COLO829 (cell line): ENCODE measurements around the gene OR2AT4.
"Not testable (repeated sequence)": the region's sequence is repeated elsewhere in the genome, so short reads cannot be mapped to it uniquely, and the experiment has no call there.

ENCODE experiments used
- DNase-seq: peaks from one replicate; pipeline ENCODE4 v3.0.0; 2012; ENCODE audit warnings: low spot score

The OR2AT4 gene

DNA sequence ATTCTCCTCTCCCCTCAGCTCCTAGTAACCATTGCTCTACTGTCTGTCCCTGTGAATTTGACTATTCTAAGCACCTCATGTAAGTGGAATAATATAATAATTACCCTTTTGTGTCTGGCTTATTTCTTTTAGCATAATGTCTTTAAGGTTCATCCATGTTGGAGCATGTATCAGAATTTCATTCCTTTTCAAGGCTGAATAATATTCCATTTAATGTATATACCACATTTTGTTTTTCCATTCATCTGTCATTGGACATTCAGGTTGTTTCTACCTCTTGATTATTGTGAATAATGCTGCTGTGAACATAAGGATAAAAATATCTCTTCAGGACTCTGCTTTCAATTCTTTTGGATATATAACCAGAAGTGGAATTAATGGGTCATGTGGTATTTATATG is 28.1 kb downstream of the OR2AT4 start:
- DNase-seq: no peak

DNA sequence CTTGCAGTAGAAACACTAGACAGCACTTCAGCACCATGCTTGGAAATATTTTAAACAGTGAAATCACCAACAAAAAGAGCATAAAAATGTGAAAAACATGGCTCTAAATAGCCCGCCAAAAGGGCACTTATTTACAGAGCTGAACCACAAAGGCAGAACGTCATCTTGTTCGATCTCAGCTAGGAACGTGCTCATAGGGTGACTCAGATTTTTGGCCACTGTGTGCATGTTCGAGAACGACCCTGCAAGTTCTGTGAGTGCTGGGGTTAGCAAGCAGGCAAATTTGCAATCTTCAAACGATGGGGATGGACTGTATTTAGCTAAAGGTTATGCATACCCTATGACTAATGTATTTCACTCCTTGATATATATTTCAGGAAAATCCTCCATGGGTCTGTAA is 30.6 kb downstream of the OR2AT4 start:
- no peak for DNase-seq

DNA sequence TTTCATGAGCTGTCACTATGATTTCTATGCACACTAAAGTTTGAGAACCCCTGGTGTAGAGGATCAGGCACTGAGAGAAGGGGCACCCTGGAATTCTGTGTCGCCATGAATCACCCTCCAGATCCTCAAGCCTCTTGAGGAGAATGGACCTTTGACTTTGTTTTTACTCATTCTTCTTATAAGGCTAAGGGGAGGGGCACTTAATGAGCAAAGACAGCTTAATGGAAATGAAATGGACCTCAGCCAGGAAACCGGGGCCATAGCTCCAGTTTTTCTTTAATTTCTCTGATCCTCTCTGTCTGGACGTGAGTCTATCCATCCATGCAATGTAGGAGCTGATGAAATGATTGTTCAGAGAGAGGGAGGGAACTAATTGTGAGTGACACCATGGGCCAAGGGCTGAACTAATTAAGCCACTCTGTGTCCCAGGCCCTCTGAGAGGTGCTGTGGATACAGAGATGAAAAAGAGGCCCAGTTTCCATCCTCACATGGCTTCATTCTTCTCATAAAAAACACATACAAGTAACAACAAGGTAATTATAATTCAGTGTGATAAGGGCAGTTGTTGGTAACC is 32.8 kb downstream of the OR2AT4 start:
- DNase-seq: no peak

DNA sequence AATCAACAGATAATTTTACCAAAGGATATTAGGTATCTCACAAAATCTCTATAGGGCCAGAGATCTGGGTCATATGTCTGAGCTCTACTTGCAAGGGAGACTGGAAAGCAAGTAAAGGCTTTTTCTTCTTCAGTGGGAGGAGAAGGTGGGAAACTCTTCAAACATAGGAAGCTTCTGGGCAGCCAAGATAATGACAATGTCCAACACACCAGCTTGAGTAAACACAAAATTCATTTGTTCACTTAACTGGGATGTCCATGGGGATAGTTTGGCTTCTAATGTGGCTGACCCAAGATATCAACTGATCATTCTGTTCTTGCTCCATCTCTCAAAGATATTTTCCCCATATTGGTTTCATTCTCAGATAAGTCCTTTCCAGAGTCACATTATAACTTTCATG is 37.4 kb downstream of the OR2AT4 start:
- no peak for DNase-seq

DNA sequence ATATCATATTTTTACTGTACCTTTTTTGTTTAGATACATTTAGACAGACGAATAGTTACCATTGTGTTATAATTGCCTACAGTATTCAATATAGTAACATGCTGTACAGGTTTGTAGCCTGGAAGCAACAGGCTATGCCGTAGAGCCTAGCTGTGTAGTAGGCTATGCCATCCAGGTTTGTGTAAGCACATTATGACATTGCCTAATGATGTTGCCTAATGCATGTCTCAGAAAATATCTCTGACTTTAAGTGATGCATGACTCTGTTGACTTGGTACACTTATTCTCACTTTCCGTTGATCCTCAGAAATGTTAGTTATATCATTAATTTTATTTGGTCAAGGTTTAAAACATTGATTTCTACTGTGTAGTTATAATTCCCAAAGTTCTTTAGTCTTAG is 39.9 kb downstream of the OR2AT4 start:
- no peak for DNase-seq

DNA sequence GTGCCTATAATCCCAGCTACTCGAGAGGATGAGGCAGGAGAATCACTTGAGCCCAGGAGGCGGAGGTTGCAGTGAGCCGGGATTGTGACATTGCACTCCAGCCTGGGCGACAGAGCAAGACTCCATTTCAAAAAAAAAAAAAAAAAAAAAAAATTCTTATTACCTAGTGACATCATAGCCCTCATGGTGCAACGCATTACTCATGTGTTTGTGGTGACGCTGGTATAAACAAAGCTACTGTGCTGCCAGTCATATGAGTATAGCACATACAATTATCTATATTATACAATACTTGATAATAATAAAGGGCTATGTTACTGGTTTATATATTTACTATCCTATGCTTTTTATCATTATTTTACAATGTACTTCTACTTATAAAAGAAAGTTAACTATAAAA is 41.2 kb downstream of the OR2AT4 start:
- DNase-seq: no peak

DNA sequence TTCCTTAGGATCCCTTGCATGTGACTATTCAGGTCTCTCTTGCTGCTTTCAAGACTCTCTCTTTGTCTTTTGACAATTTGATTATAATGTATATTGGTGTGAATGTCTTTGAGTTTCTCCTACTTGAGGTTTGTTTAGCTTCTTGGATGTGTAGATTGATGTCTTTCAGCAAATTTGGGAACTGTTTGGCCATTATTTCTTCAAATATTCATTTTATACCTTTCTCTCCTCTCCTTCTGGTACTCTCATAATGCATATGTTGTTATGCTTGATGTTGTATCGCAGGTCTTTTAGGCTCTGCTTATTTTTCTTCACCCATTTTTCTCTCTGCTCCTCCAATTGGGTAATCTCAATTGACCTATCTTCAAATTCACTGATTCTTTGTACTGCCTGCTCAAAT is 44.2 kb downstream of the OR2AT4 start:
- no peak for DNase-seq

DNA sequence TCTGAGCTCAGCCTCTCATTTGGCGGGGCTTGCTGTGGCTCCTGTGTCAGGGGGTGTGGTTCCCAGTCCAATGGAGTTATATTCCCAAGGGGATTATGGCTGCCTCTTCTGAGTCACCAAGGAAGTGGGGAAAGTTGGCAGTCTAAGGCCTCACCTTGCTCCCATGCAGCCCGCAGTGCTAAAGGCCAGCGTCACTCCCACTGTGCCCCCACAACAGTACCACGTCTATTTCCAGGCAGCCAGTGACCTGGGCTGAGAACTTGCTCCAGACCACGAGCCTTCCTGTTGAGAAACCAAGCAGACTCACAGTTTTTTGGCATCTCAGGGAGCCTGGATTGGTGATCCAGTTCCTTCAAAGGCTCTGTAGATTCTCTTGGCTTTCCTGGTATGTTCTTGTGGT is 45.6 kb downstream of the OR2AT4 start:
- no peak for DNase-seq

DNA sequence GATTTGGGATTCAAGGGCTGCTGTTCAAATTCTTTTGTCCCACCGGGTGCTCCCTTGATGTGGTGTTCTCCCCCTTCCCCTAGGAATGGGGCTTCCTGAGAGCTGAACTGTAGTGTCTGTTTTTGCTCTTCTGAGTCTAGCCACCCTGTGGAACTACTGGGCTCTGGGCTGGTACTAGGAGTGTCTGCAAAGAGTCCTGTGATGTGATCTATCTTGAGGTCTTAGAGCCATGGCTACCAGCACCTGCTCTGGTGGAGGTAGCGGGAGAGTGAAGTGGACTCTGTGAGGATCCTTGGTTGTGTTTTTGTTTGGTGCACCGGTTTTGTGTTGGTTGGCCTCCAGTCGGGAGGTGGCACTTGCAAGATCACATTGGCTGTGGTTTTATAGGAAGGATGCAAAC is 46.2 kb downstream of the OR2AT4 start:
- DNase-seq: no peak

DNA sequence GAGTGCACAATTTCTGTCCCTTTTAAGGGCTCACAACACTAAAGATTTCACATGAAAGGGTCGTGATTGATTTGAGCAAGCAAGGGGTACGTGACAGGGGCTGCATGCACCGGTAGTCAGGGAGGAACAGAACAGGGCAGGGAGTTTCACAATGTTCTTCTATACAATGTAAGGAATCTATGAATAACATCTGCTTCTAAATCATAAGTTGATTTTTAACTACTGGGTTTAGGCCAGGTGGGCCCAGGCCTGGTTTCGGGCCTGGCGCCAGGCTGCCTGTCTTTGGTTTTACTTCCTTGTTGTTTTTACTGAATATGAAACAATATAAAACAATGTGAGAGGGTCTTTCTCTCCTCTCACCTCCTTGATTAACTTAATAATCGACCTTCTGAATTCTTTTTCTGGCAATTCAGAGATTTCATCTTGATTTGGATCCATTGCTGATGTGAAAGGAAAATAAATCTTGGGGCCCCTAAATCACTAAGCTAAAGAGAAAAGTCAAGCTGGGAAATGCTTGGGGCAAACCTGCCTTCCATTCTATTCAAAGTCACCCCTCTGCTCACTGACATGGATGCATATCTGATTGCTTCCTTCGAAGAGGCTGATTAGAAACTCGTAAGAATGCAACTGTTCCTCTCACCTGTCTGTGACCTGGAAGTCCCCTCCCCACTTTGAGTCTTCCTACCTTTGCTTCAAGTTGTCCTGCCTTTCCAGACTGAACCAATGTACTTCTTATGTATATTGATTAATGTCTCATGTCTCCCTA is 47.0 kb downstream of the OR2AT4 start:
- DNase-seq: not testable (repeated sequence)

DNA sequence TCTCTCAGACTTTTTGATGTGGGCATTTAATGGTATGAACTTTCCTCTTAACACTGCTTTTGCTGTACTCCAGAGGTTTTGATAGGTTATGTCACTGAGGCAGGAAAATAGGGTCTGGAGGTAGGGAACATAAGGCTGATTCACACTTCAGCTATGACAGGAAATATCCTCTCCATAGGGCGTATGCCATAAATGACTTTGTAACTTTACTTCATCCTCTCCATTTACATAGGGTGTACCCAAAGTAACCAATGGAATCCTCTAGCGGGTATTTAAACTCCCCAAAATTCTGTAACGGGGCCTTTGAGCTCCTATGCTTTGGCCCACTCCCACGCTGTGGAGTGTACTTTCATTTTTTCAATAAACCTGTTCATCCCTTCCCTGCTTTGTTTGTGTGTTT is 49.5 kb downstream of the OR2AT4 start:
- no peak for DNase-seq

DNA sequence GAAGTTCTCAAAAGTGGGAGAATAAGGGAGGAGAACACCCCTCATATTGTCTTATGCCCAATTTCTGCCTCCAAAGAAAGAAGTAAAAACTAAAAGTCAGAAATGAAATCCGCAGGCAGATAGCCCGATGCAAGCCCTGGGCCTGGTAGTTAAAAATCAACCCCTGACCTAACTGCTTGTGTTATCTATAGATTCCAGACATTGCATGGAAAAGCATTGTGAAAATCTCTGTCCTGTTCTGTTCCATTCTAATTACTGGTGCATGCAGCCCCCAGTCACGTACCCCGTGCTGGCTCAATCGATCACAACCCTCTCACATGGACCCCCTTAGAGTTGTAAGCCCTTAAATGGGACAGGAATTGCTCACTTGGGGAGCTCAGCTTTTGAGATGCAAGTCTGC is 50.0 kb downstream of the OR2AT4 start:
- DNase-seq: not testable (repeated sequence)

DNA sequence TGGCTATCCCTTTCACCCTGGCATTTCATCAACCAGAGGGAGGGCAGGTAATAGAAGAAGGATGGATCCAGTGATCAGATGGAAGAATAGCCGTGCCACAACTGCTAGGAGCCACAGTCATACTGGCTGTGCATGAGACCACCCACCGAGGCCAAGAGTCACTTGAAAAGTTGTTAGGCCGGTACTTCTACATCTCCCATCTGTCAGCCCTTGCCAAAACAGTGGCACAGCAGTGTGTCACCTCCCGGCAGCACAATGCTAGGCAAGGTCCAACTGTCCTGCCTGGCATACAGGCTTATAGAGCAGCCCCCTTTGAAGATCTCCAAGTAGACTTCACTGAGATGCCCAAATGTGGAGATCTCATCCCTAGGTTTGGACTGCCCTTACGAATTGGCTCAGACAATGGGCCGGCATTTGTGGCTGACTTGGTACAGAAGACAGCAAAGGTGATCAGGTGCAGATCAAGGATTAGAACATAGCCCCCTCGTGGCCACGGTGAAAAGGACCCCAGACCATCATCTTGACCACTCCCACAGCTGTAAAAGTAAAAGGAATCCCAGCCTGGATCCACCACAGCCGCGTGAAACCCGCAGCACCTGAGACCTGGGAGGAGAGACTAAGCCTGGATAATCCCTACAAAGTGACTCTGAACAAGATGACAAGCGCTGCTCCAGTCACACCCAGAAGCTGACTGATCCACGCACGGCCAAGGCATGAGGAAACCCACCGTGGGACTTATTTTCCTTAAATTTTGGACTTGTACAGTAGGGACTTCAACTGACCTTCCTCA is 52.1 kb downstream of the OR2AT4 start:
- not testable (repeated sequence) for DNase-seq

DNA sequence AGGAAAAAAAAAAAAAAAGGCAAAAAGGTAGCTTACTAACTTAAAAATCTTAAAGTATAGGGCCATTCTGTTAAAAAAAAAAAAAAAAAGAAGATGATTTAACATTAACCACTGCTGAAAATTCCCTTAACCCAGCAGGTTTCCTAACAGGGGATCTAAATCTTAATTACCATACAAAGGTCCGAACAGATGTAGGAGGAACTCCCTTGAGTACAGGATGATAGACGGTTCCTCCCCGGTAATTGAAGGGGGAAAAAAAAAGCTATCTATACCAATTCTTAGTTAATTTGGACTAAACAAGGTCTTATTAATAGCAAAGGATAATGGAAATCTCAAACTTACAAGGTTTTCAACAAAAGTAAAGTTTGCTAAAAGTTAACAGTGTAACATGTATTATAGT is 54.9 kb downstream of the OR2AT4 start:
- not testable (repeated sequence) for DNase-seq

DNA sequence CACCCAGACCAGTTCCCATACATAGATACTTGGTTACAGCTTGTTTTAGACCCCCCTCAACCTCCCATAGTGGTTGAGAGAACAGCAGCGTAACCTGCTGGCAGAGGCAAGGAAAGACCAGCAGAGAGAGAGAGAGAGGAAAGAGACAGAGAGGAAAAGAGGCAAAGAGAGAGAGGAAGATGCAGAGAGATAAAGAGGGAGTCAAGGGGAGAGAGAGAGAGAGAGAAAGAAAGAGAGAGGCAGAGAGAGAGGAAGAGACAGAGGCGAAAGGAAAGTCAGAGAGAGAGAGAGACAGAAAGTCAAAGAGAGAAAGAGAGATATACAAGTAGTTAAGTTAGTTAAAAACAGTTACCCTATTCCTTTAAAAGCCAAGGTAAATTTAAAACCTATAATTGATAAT is 55.4 kb downstream of the OR2AT4 start:
- no peak for DNase-seq

DNA sequence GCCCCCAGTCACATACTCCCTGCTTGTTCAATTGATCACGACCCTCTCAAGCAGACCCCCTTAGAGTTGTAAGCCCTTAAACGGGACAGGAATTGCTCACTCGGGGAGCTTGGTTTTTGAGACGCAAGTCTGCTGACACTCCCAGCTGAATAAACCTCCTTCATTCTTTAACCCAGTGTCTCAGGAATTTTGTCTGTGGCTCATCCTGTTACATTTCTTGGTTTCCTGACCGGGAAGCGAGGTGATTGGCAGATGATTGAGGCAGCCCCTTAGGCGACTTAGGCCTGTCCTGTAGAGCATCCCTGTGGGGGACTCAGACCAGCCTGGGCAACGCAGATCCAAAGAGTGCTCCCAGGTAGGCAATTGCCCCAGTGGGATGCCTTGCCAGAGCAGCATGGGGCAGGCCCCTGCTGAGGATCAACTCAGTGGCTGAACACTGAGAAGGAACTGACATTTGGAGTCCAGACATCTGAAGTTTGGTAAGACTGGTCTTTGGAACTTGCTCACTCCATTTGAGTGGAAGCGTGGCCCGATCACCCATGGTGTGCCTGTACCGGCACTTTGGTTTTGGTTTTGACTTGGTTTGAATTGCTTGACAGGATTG is 56.4 kb downstream of the OR2AT4 start:
- no peak for DNase-seq

DNA sequence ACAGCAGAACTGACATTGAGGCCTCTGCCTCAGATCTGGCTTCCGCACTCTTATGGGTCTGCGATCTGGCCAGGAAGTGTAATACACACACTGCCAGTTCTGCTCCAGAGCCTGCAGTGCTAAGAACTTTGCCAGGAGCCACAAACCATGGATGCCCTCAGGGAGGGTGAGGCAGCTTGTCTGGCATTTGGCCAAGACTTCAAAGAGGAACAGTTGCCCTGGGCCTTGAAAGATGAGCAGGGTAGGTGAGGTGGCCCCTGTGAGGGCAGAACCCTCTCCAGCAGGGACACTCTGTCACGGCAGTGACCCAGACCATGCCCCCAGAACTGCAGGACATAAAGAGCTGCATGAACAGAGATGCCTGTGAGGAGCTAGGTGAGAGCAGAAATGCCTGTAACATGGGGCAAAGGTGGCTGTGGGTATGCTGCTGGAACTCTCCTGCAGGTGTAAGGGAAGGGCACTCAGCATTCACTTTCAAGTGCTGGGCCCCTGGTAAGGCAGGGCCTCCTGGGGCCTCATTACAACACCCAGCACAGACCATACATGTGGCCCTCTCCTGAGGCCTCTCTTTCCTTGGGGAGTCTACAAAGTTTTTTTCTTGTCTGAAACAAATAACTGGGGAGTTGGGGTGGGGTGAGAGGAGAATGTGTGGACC is 60.6 kb downstream of the OR2AT4 start:
- DNase-seq: no peak

DNA sequence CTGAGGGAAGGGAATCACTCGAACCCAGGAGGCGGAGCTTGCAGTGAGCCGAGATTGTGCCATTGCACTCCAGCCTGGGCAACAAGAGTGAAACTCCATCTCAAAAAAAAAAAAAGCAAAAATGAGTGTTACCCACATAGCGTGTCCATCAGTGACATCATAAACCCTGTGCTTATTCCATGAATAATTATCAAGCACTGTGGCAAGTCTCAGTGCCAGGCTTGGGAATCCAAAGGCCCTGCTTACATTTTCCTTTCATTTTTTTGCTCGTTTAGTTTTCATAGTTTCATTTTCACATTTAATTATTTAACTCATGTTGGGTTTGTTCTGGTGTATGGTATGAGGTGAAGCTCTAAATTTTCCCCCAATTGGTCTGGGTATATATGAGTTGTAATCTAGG is 61.4 kb downstream of the OR2AT4 start:
- DNase-seq: no peak

DNA sequence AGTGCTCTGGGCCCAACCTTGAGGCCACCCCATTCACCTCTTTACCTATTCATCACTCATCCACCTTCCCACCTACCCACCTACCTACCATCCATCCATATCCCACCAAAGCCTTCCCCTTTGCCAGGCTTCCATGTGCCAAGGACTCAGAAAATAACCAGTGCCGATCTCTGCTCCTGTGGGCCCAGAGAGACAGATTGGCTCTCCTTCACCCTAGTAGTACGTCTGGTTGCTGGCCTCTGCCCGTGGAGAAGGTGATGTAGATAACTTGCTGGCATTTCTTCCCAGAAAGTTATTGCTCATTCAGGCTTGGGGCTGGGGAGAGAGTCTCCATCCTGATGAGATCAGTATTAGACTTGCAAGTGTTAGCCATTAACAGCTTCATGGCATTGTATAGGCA is 62.8 kb downstream of the OR2AT4 start:
- no peak for DNase-seq

DNA sequence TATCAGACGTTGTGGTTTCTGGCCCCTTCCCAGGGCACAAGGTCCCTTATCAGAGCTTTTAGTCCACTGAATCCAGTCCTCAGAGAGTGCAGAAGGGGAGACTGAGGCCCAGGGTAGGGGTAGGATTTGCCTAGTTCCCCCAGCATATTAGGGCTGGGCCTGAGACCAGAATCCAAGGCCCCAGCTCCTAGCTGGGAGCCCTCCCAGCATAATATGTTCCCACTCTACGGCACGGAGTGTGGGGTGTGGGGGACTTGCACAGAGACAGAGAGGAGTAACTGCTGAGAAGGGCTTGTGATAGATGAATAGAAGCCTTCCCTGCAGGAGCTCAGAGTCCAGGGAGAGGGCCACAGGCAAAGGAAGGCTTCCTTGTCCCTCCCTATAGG is 64.1 kb downstream of the OR2AT4 start:
- DNase-seq: no peak

DNA sequence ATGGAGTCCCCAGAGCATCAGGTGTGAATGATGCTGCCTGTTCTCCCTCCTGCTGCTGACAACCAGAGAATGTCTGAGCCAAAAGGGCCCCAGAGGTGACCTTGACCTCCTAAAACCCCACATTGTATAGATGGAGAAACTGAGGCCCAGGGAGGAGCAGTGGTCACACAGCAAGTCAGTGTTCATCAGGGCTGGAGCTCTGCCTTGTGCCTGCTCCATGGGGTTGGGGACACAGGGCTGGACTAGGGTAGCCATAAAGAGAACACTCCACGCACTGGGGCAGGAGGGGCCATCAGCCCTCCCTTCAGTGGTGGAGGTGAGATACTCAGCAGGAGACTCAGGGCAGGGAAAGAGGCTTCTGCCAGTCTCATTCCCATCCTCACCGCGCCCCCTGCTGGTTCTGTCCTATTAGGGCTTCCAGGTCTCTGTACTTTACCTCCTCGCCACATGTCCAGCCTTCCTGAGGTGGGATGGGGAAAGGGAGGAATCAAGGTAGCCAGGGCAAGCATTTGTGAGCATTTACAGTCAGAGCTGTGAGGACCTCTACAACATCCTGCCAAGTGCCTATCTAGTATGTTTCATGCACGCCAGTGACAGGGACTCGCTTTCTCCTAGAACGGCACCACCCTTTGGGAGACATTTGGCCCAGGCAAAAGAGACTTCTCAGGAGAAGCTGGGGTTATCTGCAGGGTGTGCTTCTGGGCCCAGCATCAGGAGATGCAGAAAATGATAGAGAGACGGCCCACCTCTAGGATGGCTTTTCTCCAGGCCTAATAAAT is 64.7 kb downstream of the OR2AT4 start:
- peak; percentile 85 for DNase-seq
